GM12801 (cell line): ENCODE data around the gene RBM15B.
A peak's percentile ranks its signal among the peaks of the same experiment; 100 is the strongest.

ENCODE experiments used
- CTCF ChIP-seq: IDR thresholded peaks from one replicate; pipeline ENCODE4 v1.5.1; 2011; ENCODE audit warnings: control low read depth; ENCODE audit not compliant: insufficient read length; ENCODE audit errors: extremely low read depth

Gene RBM15B

GRCh38 chr3:51389423-51390183 lies 1.5 kb upstream of the RBM15B start:
- TF ChIP-seq CTCF = no peak

GRCh38 chr3:51390246-51391074 lies 625 bp upstream of the RBM15B start:
- peak; percentile 81 for TF ChIP-seq CTCF

- no peak for TF ChIP-seq CTCF
These were observed 675 bp downstream of the RBM15B start for GRCh38 chr3:51391566-51392354.

GRCh38 chr3:51392355-51393133 lies 1.5 kb downstream of the RBM15B start:
- no peak for TF ChIP-seq CTCF

- no peak for TF ChIP-seq CTCF
These were observed 2.0 kb downstream of the RBM15B start for GRCh38 chr3:51393134-51393495.

GRCh38 chr3:51393564-51393963 lies 2.5 kb downstream of the RBM15B start:
- no peak for TF ChIP-seq CTCF

GRCh38 chr3:51394541-51394940 lies 3.5 kb downstream of the RBM15B start:
- no peak for TF ChIP-seq CTCF
